Measurements from ENCODE around the gene TXNDC11.

TXNDC11 gene

DNA sequence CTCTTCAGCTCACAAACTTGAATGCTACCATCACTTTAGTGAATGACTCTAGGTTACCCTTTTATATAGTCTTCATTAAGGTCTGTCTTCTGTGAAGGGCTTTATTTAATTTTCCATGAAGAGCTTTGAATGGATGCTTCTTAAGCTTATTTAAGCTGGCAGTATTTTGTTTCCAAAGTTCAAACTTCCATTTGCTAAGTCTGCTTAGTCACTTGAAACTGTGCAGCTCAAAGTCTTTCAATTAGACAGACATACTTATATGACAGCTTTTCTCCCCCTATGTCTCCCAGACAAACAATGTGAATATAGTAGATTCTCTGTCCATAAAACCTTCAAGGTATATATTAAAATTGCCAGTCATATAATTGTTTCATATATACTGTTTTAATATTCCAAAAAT, 23.5 kb downstream of the TXNDC11 start:
- DNase-seq, result no peak

DNA sequence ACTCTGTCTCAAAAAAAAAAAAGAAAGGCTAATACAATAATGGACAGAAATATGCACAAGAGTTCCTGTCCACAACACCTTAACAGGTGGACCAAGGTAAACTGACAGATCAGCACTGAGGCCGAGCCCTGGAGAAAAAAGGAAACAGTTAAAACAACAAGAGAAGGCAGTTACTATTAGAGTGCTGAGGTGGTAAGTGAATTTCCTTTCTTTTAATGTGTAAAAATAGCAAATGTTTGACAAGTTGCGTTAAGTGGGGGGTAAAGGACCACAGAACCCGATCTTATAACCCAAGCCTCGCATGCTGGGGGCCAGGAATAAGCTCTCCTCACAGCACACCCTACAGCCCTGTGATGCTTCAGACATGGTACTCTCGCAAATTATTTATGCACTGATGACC, 24.8 kb downstream of the TXNDC11 start:
- no peak for DNase-seq

DNA sequence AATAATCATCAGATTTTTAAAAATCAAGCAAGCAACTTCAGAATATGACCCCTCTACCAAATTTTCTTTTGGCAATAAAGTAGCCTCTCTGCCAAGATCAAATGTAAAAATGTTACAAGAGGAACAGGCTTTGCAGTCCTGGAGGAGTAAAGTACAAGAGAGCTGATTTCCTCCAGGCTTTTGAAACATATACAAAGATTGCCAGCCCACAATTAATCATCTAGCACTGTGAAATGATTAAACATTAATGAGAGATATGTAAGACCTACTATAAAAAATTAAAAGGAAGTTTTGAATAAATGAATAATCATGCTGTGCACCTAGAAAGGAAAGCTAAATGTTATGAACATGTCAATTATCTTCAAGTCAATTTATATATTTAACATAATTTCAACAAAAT, 26.3 kb downstream of the TXNDC11 start:
- no peak for DNase-seq

DNA sequence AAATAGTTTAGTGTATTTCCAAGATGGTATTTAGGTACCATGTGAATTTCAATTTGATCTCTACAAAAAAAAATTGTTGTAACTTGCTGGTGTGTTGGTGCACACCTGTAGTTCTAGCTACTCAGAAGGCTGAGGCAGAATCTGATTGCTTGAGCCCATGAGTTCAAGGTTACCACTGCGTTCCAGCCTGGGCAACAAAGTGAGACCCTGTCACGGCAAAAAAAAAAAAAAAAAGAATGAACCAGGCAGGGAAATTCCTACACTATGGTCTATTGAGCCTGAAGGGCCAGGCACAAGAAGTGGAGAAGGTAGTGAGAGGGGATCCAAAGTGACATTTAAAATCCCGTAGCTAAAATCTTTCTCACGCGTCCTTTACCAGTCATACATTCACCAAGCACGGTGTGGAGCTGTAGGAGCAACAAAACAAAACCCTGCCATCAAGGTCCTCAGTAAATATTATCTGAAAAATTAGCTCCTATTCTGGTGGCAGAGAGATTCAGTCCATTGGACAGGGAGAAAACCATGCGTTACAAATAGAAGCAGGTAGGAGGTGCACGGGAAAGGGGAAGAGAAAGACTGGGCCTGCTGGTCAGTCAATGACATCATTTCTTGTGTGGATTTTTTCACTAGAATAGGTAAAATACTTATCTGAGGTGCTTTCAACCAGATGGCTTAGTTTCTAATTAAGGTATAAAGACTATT, 27.3 kb downstream of the TXNDC11 start:
- DNase-seq, result no peak

DNA sequence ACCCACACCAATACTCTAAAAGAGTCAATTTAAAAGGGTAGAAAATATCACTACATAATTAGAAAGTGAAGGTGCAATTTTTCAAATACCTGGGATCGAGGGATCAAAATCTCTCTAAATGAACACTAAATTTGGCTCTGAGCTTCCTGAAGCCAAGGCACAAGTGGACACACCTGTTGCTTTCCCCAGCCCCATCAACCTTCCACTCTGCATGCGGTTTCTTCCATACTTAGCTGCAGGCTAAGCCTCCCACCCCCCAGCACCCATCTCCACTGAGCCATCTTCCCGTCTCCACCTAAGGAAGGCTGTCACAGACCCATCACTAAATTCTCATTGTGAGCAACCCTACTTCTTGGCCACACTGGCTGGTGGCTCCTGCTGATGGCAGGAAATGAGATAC, 30.5 kb downstream of the TXNDC11 start:
- DNase-seq, result no peak

DNA sequence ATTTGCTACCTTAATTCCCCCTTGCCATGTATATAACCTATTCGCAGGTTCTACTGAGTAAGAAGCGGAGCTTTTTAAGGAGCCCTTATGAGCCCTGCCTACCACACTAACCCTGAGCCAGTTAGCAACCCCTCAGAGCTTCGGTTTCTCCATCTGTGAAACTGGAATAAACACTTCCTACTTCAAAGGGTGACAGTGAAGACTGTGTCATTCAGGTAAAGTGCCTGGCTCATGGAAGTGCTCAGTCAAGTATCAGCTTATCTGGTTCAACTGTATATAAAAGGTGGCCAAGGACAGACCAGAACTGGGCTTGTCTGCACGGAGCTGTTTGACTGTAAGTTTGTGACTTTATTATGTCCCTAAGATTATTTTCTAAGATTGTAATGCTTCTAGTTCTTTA, 31.0 kb downstream of the TXNDC11 start:
- no peak for DNase-seq

DNA sequence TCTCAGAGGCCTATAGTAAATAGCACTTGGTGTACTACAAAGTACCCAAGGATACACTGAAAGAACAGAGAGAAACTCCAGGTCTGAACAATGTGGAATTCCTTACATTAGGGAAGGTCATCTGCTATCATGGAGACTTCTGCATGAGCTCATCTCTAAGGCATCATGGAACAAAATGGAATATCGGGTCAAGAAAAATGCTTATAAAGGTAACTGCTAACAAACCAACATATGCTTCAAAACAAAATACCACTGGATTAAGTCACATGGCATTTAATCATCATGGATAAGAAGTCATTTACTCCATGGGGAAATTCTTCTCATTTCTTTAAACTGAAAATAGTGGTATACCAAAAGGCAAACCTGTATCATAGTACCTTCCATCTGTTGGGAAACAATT, 34.2 kb downstream of the TXNDC11 start:
- no peak for DNase-seq

DNA sequence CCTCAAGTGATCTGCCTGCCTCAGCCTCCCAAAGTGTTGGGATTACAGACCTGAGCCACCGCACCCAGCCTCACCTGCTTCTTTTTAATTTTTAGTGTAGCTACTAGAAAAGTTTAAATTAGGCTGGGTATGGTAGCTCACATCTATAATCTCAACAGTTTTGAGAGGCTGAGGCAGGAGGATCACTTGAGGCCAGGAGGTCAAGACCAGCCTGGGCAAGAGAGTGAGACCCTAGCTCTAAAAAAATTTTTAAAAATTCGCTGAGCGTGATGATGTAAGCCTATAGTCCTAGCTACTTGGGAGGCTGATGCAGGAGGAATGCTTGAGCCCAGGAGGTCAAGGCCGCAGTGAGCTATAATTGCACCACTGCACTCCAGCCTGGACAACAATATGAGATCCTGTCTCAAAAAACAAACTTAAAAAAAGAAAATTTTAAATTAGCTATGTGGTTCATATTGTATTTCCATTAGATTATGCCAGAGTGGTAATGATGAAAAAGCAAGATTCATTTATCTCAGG, 34.9 kb downstream of the TXNDC11 start:
- no peak for DNase-seq

DNA sequence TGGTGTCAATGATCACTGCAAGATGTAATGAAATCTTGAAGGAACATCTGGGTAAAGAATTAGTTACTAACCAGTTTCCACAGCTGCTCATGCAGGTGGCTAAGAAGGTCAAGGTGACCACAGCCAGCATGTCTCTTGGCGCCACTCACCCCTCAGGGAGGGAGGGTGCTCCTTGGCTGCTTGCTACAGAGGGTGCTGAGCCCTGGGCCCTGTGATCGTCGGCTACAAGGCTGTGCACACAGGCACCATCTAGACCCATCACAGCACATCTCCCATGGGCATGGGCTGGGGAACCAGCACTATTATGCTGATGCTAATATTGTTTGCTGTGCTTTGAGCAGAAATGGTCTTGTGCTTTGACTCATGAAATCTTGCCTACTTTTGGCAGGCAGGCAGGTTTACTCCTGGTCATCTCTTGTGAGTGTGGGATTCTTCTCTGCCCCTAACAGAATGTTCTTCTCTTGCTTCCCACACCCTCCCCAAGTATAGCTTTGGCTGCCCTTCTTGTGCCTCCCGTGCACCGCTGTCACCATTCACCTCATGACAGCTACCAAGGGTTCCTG, 36.4 kb downstream of the TXNDC11 start:
- DNase-seq, result no peak

DNA sequence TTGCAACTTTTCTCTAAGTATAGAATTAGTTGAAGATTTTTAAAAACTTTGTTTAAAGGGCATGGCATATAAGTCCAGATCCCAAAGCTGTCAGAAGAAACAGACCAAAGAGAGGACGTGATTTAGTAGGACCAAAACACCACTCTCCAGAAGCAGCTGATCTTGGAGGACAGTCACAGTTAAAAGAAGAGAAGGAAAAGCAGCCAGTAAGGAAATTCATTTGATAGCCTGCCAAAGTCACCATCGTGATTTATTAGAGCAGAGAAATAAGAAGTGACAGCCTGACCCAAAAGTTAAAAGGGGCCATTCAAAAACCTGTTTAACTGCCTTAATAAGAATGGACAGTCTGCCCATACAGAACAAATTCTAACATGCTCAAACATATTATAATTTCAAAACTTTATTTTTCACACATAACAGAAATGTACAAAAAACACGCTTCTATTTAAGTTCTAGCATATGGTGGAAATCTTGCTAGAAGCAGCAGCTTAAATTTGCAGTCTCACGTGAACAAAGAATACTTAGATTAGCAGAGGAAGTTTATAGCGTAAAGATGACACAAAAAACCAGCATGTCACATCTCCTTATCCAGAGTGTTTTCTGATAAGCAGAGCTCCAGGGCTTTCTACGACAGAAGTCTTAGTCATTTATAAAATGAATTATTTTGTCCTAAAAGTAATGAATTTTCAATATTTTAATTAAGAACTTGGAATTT, 37.2 kb downstream of the TXNDC11 start:
- DNase-seq, result no peak

DNA sequence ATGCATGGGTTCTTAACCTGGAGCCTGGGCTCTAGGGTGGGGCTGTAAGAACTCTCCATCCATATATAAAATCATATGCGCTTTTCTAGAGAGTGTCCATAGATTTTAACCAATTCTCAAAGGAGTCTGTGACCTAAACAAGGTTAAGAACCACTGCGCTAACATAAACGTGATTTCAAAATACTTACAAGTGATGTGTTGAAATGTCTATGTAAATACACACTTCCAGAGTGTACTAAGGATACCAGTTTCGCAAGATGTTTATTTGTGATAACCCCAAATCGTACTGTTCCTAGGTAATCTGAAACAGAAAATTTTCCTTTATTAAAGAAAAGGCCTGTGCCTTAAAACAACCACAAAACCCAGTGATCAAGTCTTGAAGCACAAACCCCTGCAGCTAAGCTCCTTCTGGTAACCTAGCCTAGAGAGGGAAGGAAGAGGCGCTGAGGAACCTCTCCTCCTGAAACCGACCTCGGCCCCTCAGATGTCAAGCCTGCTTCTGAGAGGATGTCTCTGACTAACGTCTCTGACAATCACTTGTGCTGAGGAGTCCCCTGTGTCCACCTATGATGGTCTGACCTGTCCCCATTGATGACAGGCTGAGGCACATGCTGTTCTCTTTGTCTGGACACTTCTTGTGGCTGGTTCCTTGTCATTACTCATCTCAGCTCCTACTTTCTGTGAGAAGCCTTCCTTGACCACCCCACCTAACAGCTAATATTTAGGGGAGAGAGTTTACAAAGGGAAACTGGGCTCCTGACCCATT, 42.2 kb downstream of the TXNDC11 start:
- DNase-seq, result peak in 2 of 3 donors; percentile 19 to 26

DNA sequence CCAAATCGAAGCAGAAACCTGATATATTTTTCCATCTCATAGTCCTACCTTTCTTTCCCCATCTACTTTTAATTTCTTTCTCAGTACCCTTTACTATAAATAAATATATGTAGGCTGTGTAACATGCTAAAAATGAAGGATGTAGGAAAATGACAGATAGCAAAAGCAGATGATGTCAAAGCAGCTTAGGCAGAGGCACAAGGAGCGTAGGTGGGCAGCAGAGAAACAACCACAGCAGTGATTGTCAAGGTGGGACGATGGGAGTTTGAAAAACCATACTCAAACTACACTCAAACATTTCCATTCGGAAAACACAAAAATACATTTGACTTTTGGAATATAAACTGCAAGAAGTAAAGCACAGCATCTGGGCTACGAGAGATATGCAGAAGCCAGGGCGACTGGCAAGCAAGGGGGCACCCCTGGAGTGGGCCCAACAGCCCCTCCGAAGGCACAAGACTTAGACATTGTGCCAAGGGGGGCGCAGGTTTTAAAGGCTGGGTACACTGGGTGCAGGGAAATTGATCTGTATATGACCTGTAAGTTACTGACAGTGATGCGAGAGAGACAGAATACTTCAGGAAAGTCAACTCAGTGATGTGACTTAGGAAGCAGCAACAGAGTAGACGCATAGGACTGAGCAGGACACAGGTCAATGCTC, 43.3 kb downstream of the TXNDC11 start:
- no peak for DNase-seq

DNA sequence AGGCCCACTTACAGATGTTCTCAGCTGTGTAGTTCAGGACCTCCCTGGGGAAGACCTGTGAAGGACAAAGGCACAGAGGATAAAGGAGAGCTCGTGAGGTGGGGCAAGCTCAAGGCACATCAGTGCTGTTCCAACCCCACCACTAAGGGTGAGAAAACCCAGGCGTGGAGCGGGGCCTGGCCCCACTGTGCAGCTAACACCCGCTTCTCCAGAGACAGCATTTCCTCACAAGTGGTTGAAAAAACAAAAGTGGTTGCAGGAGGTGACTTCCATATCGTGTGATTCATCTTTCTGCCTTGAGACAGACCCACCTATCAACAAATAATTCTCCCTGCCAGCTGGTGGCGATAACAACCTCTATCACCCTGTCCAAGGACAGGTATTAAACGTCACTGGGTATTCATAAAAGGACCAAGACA, 44.4 kb downstream of the TXNDC11 start:
- DNase-seq, result no peak

DNA sequence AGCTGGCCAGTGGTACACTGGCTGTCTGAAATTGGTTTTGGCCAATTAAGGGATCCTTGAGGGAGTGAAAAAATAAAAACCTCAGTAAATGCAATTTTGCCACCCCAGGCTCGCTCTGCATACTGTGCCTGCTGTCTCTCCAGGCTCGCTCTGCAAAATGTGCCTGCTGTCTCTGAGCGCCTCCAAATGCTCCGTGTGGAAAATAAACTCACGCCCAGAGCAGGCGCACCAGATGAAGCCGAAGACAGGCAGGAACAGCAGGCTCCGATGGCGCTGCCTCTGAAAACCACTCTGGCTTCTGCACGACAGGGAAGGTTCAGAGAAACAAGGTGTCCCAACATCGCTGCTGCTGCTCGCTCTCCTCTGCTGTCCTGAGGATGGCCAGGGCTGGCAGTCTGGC, 45.3 kb downstream of the TXNDC11 start:
- no peak for DNase-seq

DNA sequence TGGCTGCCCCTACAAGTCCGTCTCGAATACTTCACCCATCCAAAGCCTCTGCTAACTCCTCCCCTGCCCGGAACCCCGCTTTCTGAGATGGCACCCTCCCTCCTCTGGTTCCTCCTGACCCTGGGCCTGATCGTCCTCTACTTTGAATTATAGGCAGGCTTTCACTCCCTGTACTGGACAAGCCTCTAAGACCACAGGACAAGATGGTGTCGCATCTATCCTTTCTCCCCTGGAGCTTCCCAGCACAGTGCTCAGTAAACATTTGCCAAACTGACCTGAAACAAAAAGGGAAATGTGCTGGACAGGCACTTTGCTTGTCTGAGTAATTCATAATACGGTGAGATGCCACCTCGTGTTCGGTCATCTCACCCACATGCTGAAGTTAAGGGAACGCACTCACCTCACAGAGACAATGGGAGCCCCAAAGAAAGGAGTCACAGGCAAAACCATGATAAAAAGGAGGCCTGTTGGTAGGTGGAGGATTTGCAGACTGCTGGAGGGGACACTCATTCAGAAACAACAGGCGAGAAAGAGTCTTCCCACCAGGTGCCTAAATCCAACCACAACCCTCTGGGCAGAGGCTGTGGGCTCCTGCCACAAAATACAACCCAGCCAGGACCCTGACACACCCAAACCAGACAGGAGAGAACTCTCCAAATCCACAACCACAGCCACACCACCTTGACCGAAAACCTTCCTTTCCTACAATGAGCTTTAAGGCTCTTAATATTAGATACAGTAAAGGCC, 46.2 kb downstream of the TXNDC11 start:
- DNase-seq, result no peak

DNA sequence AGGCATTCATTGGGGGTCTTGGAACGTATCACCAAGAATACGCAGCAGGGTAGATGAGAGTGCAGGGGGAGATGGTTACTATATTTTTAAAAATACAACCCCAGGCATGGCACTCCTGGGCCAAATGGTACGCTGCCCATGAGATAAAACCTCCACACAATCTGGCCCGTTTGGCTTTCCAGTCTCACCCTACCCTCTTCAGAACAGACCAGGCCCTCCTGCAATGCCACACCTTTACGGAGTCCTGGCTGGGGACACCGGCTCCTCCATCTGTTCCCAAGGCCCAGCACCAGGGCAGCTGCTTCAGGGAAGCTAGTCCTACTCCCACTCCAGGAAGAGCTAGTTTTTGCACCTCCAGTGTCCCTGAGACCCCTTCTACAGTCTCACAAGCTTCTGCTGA, 50.0 kb downstream of the TXNDC11 start:
- DNase-seq, result no peak

DNA sequence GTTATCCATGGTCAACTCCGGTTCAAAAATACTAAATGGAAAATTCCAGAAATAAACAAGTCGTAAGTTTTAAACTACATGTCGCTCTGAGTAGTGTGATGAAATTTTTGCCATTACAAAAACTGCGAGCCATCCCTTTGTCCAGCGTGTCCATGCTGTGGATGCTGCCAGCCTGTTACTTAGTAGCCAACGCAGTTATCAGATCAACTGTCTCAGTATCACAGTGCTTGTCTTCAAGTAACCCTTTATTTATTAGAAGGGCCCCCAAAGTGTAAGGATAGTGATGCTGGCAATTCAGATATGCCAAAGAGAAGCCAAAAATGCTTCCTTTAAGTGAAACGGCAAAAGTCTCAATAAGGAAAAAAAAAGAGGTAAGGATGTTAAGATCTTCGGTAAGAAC, 50.5 kb downstream of the TXNDC11 start:
- no peak for DNase-seq

DNA sequence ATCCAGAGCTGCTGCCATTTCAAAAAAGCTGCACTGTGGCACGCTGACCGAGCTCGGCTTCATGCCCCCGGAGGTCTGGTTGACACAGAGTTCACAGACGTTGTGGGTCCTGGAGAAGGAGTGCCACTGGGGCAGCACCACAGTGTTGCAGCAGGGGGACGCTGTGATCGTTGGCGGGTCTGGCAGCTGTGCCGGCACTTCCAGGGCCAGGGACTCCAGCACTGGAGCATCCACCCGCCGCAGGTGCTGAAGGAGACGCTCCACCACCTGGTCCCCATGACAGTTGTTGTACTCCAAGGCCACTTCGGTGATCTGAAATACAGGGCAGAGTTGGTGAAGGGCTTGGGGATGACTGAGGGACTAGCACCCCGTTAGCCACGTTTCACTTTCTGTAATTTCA, 50.9 kb downstream of the TXNDC11 start:
- DNase-seq, result no peak

DNA sequence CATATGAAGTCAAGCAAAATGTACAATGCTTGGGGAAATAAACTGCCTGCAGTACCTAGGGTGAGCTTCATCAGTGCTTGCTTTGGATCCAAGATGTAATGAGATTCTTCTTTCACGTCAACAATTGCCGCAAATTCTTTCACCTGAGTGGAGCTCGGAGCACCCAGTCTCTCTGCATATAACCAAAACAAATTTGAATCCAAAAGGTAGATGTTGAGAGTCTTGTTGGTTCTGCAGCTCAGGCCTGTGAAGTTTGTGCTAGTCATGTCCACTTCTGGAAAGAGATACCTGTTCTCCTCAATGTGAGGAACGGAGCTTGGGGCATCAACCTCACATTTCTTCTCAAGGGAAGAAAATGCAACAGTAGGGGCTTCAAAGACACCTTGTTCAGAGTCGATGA, 51.4 kb downstream of the TXNDC11 start:
- no peak for DNase-seq

DNA sequence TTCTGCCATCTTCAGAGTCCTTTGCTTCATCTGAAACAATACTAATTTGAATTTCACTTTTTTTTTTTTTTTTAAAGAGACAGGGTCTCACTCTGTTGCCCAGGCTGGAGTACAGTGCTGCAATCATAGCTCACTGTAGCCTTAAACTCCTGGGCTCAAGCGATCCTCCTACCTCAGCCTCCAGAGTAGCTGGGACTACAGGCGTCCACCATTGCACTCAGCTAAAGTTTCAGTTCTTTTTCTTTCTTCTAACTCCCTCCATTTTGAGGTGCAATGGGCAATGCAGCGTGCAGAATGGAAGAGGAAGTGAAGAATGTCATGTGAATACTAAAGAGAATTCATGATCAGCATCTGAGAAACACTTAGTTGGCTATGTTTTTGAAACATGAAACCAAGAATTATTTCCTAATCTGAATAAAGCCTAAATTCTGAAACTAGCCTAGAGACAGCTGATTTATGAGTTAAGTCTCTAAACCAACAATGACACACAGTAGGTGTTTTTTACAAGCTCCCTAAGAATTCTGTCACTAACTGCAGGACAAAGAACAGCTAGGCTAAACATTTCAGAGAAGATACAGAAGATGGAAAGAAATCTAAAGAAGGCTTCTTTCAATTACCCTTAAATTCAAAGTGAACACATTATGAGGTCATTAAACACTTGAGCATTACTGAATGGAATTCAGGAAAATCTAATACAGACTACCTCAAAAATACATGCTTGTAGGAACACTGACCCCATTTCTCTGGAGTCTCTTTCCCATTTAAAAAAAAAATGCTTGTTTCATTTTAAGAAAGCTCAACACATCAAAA, 53.4 kb downstream of the TXNDC11 start:
- DNase-seq, result peak; percentile 59 to 84 (median 82)

DNA sequence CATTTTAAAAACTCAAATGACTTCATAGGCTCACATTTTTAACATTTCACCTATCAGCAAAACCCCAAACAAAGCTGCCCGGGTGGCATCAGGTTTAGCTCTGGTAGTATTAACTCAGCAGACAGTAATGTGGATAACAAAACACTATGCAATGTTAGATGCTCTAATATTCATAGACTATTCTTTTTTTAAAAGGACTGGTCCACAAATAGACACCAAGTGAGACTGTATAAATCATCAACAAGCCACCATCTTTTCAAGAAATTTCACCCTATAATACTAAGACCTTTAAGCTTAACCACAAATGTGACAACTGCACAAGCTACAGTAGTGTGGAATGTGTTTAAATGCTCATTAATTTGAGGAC, 54.2 kb downstream of the TXNDC11 start:
- no peak for DNase-seq

Measured in suppressor macrophage treated with lipopolysaccharide for 1 hour (primary cell).